ENCODE measurements around the gene ABCA5.

GRCh38 chr17:69265873-69266272 is 61.1 kb downstream of the ABCA5 start:
- TF ChIP-seq EP300 (conservative IDR thresholded peaks at IDR 0.05; ENCODE audit: poor library complexity, severe bottlenecking) (no peak), CTCF (IDR thresholded peaks at IDR 0.05; ENCODE audit: poor library complexity, severe bottlenecking) (no peak), TAF1 (IDR thresholded peaks at IDR 0.05; ENCODE audit: low read depth) (no peak), EZH2 (IDR thresholded peaks at IDR 0.05; ENCODE audit: borderline replicate concordance, insufficient read depth, low read length, poor library complexity, severe bottlenecking) (no peak), SMC3 (conservative IDR thresholded peaks at IDR 0.05; ENCODE audit: poor library complexity) (no peak)
